Activated T-helper 1 cell treated with Interleukin-2 at 50 U/mL for 16 hours (primary cell): Measurements from ENCODE around the gene SPARCL1.
"Not testable (repeated sequence)": the region's sequence is repeated elsewhere in the genome, so short reads cannot be mapped to it uniquely, and the experiment has no call there.

Experiments used
- DNase-seq: peaks from one replicate; pipeline ENCODE4 v3.0.0-alpha.2; 2020; ENCODE audit warnings: low read depth

The SPARCL1 gene

DNA sequence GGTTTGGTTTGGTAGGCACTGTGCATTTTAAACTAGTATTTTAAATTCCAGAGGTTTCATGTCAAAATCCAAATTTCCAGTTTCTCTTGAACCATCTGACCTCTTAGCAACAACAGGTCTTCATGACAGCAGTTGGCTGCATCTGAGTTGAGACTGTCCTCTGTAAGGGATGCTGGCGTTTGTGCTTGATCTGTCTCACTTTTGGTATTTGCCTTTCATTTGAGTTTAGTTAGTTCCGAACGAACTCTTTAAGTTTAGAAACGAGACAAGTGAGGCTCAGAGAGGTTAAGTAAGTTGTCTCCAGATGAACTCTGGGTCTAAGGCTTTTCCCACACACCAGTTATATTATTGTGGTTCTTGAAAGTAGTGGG lies 29.1 kb downstream of the SPARCL1 start:
- DNase-seq = no peak

DNA sequence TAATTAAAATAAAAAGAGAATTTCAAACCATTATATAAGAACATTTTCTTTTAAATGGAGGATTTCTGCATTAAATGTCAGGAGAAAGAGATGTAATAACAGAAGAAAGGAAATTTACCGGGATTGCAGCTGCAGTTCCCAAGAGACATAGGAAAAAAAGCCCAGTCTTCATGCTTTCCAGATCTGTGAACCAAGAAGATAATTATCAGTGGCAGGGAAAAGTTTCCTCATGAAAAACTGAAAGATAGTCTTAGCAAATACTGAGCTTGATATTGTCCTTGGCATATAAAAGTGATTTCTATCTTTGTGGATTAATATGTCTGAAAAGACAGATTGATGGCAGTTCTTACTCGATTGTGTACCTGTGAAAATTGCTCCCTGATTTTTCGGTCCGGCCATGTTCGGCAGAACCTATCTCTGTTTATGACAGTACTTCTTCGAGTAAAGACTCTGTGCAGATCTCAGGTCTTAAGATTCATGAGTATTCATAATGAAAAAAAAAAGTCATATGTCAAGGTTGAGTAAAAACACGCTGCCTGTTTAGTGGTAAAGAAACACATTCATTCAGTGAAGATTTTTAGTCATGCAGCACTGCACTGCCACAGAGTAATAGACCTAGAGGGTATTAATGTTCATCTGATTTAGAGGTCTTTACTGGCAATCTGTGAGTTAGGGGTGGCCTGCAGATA lies 29.6 kb downstream of the SPARCL1 start:
- no peak for DNase-seq

DNA sequence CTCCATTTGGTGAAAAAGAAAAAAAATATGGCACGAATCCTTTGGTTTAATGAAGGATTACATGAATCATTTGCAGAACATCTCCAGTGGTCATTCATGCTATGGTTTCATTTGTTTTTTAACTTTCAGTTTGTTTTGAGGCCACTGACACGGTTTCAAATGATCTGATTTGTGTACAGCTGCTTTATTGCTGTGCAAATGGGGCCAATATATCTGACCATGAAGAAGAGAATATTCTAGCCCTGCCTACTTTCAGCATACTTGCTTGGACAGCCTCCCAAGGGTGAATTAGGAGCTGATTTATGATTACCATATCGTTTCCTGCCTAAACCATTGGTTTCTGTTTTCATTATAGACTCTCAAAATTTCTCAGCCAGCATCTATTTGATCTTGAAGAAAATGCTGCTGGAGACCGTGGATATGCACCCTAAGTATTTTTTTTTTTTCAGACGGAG lies 30.7 kb downstream of the SPARCL1 start:
- DNase-seq = no peak

DNA sequence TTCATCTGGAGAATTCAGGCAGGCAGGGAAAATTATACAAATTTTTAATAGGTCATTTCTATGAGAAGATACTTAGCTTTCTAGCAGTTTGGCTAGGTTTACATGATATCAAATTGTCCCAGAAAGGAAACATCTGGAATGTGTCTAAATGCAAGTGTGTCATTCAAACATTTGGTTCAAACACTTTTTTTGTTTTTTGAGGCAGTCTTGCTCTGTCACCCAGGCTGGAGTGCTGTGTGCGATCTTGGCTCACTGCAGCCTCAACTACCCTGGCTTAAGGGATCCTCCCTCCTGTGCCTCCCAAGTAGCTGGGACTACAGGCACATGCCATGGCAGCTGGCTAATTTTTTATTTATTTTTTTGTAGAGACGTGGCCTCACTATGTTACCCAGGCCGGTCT lies 31.6 kb downstream of the SPARCL1 start:
- DNase-seq = no peak

DNA sequence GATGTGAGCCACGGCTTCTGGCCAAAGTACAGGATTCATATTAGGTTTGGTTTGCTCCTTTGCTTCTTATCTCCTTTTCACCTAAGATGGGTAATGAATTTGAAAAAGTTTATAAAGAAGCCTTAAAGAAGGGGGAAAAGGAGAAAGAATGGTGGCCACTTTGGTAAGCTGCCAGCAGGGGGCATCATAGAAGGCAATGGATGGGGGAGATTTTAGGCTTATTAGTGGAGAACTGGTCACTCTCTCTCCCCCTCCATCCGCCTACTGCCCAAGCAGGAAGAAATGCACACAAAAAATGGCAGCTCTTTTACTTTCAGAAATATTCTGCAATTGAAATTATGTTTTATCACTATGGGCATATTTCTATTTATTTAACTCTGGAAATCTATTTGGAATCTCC lies 32.0 kb downstream of the SPARCL1 start:
- DNase-seq = no peak

DNA sequence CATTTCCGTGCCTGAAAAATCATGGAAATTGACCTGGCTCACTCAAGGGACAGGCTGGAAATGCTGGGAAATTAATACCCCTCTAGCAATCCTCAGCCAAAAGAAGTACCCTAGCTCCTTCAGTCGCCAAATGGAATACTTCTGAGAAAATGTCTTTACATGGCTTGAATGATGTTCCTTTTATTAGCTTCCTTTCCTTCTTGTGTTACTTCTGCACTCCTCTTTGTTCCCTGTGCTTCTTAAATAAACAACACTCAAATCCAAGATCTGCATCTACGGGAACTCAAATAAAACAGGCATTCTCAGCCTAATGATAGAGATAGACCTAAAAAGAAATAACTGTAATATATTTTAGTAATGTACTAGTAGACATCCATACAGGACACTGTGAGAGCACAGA lies 36.1 kb downstream of the SPARCL1 start:
- DNase-seq = no peak

DNA sequence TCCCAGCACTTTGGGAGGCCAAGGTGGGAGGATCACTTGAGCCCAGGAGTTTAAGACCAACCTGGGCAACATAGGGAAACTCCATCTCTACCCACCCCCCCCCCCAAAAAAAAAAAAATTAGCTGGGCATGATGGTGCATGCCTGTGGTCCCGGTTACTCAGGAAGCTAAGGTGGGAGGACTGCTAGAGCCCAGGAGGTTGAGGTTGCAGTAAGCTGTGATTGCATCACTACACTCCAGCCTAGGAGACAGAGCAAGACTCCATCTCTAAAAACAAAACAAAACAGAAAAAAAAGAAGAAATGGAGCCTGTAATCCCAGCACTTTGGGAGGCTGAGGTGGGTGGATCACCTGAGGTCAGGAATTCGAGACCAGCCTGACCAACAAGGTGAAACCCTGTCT lies 37.3 kb downstream of the SPARCL1 start:
- DNase-seq = not testable (repeated sequence)

DNA sequence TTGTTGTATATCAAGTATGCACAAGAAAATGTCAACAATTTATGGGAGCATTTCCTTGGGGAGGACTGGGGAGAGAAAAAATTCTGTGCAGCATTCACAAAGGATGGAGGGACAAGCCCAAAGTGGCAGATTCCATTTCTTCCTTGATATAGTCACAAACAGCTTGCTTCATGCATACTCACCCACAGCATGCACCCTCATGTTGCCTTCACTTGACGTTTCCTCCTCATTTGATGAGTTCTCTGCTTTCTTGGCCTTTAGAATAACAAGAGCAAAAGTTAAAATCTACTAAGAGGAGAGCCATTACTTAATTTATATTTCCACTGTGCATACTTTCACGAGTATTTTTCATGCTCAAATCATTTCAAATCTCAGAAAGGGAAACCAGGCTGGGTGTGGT lies 37.7 kb downstream of the SPARCL1 start:
- no peak for DNase-seq

DNA sequence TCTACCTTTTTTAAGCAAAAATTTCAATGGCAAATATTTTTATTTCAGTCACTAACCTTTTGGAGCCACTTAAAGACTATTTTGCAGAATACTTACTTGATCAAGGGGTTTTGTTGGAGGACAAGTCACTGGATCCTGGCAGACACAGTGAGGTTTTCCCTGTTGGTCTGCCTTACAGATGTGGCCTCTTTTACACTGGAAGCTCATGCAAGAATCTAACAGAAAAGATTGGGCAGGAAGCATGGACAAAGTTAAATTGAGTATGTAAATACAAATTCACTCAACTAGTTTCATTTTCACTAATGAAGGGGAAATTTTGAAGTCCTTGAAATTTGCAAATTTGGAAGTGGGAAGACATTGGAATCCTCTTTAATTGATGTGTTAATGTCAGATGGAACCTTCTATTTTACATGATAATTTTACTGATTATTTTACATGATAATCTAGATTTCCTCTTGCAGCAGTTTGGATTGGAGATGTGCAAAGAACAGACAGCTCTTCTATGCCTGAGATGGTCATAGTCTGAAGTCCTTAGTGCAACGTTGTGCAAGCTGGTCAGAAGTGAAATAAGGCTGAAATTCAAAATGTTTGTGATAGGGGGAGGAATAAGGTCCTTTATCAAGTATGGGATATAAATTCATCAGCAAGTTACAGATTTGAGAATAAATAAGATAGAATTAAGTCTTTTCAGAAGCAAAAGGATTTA lies 38.4 kb downstream of the SPARCL1 start:
- no peak for DNase-seq

DNA sequence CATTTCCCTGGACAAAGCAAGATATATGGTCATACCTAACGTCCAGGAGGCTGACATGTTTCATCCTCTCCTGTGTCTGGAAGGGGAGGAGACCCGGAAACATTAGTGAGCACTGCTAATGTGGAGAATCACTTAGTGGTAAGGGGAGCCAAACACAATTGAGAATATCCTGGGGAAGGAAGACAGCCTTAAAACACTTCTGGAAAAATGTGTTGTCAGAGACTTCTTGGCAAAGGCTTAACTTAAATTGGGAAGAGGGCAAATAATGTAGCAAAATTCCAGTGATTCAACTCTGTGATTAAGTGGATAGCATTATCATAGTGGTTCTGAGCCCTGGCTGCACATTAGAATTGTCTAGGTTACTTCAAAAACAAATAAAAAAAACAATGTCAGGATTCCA lies 39.5 kb downstream of the SPARCL1 start:
- no peak for DNase-seq

DNA sequence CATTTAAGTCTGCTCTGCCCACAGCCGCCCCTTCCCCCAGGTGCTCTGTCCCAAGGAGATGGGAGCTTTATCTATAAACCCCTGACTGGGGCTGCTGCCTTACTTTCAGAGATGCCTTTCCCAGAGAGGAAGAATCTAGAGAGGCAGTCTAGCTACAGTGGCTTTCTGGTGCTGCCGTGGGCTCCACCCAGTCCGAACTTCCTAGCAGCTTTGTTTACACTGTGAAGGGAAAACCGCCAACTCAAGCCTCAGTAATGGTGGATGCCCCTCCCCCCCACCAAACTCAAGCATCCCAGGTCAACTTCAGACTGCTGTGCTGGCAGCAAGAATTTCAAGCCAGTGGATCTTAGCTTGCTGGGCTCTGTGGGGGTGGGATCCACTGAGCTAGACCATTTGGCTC lies 40.5 kb downstream of the SPARCL1 start:
- DNase-seq = not testable (repeated sequence)

DNA sequence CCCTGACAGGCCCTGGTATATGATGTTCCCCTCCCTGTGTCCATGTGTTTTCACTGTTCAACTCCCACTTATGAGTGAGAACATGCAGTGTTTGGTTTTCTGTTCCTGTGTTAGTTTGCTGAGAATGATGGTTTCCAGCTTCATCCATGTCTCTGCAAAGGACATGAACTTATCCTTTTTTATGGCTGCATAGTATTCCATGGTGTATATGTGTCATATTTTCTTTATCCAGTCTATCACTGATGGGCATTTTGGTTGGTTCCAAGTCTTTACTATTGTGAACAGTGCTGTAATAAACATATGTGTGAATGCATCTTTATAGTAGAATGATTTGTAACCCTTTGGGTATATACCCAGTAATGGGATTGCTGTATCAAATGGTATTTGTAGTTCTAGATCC lies 45.9 kb downstream of the SPARCL1 start:
- DNase-seq = not testable (repeated sequence)

DNA sequence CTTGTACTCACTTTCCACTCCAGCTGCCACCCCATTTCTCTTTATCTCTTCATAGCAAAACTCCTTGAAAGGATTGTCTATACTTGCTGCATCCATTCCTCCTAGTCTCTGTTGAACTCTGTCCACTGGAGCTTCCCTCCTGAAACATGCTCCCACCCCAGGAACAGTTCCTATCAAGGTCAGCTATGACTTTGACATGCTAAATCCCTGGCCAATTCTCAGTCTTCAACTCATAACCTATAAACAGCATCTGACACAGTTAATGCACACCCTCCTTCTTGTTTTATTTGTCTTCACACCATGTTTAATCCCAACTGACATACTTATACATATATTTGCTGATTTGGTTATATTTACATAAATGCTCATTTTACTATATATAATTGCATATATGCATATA lies 47.8 kb downstream of the SPARCL1 start:
- DNase-seq = no peak

DNA sequence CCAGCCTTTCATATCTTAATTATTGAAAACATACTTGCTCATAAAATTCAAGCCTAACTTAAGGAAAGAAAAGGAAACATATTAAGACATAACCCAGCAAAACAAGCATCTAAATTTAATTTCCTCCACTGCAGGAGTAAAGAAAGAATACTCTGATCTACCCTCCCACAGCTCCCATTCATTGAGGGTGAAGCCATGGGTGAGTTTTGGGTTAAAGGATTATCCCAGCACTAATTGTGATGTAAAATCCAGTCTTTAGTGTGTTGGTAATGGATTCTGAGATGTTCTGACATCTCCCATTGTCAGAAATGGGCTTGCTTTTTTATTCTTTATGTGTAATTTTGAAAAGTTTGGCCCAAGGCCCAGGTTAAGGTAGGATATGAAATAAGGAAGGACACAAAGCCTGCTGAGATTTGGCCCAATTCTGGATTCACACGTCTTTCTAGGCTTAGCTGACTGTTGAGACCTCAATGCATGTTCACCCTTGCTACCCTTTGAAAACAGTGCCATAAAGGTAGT lies 50.4 kb downstream of the SPARCL1 start:
- no peak for DNase-seq

DNA sequence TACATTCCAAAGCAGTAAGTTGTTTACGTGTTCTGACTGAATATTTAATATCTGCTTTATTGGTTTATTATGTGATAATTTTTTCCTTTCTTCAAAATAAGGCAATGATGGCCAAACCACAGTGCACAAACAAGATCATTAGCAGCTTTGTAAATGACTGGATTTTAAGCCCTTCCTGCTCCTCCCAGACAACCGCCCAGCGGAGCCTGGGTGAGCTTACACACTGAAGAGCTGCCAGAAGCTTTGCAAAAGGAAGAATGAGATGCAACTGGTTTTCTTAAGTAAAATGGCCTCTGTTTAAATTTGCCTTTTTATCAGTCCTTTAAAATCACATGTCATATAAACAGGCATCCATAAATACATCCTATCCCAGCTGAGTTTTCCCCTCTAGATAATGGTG lies 52.2 kb downstream of the SPARCL1 start:
- DNase-seq = no peak

DNA sequence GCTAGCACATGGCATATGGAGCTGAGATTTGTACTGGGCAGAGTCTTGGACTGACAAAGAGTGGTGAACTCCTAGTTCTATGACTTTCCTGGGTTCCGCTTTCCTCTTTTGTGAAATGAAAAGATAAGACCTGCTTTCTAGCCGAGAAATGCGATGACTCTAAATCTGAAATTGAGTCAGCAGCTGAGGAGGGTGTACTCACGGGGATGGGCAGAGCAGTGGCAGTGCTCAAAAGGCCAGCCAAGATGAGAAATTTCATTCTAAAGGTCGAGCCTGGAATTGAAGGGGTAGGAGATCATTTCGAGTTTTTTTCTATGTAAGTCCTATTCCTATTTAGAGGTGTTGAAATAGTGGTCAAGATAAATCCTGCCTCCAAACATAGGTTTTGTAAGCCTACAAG lies 59.8 kb downstream of the SPARCL1 start:
- no peak for DNase-seq

DNA sequence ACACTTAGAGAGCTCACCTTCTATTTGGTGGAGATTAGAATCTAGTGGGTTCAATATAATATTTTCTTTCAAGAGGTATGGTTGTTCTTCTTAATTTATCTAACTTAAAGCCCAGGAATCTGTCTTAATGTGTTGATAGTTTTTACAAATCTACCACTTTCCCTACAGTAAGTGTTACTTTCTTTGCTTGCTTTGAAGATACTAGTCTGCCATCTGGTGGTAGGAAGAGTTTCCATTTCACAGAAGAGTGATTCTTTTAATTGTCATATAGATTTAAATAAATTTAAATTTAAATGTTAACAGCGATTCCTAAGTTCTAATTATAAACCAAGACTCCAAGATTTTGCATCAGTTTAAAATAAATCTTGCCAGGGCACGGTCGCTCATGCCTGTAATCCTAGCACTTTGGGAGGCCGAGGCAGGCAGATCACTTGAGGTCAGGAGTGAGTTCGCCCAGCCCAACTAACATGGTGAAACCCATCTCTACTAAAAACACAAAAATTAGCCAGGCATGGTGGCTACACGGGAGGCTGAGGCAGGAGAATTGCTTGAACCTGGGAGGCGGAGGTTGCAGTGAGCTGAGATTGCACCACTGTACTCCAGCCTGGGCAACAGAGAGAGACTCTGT lies 63.3 kb downstream of the SPARCL1 start:
- DNase-seq = no peak

DNA sequence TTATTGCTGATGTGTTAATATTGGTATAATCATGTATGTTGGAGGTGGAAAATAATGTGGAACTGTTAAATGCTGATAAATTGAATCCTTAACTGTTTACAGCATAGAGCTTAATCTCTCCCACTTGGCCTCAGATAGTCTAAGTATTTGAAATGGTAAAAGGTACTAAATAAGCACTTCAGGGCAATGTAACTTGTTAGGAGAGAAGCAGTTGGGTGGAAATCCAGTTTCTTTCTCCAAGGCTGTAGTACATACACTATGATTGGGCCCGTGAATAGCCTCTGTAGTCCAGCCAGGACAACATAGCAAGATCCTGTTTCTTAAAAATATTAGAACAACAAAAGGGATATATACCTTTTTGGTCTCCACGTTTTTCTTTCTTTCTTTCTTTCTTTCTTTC lies 67.1 kb downstream of the SPARCL1 start:
- DNase-seq = no peak

DNA sequence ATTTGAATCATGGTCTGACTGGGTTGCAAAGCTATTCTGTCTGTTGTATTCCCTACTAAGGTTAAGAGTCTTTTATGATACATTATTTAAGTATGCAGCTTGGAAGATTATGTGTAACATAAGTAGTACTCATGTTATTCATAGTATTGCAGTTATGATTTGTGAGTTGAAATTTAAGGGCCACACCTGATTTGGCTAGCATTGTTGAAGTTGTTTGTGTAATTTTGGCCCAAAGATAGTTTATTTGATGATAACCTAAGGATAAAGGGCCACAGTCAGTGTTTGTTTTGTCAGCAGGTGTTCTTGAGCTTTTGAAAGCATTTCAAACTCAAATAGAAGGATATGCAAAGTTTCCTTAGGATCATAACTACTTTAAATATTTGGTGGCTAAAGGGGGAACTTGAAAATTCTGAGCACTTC lies 67.9 kb downstream of the SPARCL1 start:
- no peak for DNase-seq

DNA sequence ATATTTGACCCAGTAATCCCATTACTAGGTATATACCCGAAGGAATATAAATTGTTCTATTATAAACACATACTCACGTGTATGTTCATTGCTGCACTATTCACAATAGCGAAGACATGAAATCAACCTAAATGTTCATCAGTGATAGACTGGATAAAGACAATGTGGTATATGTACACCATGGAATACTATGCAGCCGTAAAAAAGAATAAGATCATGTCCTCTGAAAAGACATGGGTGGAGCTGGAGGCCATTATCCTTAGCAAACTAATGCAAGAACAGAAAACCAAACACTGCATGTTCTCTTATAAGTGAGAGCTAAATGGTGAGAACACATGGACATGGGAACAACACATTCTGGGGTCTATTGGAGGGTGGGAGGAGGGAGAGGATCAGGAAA lies 70.3 kb downstream of the SPARCL1 start:
- no peak for DNase-seq

DNA sequence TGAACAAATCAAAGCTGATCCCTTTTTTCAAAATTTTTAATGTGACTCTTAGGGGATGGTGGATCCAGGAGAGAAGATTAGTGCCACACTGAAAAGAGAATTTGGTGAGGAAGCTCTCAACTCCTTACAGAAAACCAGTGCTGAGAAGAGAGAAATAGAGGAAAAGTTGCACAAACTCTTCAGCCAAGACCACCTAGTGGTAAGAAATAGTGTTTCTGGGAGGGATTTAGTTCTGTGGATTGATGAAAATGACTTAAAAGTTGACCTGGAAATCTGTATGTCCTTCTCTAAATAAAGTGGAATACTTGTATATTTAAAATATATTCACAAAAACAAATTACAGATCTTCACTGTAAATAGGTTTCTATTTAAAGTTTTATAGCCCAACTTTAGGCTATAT lies 77.6 kb downstream of the SPARCL1 start:
- DNase-seq = no peak

DNA sequence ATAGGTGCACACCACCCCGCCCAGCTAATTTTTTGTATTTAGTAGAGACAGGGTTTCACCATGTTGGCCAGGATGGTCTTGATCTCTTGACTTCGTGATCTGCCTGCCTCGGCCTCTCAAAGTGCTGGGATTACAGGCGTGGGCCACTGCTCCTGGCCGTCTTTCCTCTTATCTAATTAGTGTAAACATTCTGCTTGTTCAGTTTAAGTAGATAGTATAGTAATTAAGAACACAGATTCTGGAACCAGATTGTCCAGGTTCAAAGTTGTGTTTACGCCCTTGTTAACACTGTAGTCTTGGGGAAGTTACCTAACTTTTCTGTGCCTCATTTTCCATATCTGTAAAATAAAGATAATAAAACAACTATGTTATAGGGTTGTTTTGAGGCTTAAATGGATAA lies 82.8 kb downstream of the SPARCL1 start:
- DNase-seq = not testable (repeated sequence)

DNA sequence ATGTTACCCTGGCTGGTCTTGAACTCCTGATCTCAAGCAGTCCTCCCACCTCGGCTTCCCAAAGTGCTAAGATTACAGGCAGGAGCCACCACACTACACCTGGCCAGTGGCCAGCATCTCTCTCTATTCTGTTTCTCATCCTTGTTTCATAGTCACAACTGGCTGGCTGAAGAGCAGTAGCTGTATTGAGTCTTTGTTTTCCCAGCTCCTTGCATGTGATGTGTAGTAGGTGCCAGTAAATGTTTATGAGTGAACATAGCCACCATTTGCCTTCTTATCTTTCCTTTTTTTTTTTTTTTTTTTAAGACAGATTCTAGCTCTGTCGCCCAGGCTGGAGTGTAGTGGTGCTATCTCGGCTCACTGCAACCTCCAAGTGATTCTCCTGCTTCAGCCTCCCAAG lies 83.2 kb downstream of the SPARCL1 start:
- no peak for DNase-seq
